RCC 7860 (cell line): ENCODE results near the gene TERB1.

ENCODE experiments used
- DNase-seq: peaks from one replicate; pipeline ENCODE4 v3.0.0-alpha.2; 2015; ENCODE audit warnings: low spot score
- FAIRE-seq: peaks from 2 replicates; lab custom pipeline; 2012; peaks lifted over from hg19 to GRCh38; lab: Jason Lieb, UNC

Gene TERB1, protein sequence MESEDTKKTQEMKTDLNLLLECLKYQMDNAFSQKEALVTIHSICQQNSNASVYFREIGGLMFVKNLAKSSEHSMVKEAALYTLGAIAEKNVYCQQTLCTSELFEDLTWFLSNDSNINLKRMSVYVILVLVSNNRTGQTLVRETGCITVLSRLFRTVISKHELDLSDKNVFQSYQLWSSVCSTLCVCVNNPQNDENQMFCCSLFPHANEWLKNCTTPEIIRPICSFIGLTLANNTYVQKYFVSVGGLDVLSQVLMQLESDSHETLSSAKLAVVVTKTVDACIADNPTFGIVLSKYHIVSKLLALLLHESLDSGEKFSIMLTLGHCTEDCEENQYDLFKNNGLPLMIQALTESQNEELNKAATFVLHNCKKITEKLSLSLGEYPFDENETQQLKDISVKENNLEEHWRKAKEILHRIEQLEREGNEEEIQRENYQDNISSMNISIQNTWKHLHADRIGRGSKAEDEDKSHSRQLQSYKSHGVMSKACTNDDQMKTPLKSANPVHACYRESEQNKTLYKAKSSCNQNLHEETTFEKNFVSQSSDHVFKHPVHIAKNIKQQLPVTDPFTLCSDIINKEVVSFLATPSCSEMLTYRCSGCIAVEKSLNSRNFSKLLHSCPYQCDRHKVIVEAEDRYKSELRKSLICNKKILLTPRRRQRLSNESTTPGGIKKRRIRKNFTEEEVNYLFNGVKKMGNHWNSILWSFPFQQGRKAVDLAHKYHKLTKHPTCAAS

DNA sequence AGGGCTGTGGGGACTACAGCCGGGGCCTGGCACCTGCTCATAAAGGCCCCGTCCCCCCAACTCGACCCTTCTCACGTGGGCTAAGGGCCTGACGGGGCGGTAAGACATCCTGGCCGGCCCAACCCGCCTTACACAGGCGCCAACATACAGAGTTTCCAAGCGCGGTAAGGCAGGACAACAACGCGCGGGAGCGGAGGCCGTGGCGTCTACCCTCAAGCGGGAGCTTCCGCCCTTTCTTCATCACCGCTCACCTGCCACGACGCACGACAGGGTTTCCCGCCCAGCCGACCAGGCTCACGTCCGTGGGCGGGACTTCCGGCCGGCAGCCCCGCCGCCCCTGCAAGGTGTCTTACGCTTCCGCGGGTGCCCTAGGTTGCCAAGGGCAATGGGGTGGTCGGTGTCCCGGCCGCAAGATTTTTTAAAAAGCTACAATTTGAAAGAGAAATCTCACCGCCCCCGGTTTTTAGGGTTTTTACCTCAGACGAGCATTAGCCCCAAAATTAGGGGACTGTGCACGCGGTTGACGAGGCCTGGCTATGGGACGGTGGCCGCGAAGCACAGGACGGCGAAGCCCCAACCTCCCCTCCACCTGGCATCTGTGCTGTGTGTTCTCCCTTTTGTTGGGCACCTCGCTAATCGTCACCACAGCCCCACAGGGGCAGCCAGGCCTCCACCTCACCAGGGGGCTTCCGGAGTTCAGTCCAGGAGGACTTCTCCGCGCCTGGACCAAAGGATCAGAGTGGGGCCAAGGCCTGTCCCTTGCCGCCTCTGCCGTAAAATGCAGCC is at the start of gene TERB1:
TSS of gene TERB1 (minus strand) at position 265 of the 786 bp plus-strand sequence. CDS start 4,786 bp downstream, outside the sequence.
- DNase-seq (no peak), FAIRE-seq (no peak)

DNA sequence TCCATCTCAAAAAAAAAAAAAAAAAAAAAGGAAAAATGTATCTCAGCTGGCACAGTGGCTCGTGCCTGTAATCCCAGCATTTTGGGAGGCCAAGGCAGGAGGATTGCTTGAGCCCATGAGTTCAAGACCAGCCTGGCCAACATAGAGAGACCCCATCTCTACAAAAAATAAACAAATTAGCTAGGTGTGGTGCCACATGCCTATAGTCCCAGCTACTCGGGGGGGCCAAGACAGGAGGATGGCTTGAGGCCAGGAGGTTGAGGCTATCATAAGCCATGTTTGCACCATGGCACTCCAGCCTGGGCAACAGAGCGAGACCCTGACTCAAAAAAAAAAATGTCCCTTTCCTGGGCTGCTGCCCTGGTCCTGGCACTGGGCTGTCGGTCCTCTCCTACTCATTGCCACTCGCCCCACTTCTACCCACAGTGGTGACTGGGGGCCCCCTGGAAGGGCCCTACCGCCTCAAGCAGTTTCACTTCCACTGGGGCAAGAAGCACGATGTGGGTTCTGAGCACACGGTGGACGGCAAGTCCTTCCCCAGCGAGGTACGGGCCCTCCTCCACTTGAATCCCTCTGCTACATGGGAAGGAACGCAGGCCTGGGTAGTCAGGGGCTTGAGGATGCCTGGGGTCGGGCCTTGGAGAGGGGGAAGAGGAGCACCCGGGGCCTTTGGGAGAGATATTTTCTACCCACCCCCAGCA is 48.9 kb upstream of the TERB1 start:
- no peak for DNase-seq
- FAIRE-seq = no peak

DNA sequence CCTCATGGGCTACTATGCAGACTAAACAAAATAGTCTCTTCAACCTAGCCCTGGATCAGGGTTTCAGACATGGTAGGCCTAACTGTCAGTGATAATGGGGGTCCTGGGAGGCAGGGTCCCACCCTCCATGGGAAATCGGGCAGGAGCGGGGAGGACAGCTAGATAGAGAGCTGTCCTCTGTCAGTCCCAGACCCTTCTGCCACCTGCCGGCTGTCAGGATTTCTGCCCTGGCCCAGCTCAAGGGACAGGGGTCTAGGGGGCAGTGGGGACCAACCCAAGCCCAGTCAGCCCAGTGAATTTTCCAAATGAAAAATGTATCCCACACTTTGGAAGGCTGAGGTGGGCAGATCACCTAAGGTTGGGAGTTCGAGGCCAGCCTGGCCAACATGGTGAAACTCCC is 48.2 kb upstream of the TERB1 start:
- FAIRE-seq (no peak), DNase-seq (no peak)

DNA sequence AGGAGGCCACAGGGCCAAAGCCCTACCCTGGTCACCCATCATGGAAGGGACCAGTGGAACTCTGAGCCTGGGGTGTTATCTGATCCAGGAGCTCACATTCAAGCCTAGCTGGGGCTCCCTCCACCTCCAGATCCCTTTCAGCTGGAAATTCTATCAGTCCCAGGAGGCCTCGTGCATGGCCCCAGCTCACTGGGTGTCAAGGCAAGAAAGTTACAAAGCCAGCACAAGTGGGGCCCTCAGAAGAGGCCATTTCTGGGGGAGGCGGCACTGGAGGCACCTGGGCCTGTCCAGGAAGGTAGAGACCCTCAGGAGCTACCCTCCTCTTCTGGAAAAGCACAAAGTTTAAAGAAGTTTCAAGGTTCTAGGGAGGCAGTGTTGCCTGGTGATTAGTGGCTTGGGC is 47.6 kb upstream of the TERB1 start:
- no peak for DNase-seq
- no peak for FAIRE-seq

- DNase-seq (no peak), FAIRE-seq (no peak)
Observed at GRCh38 chr16:66848172-66848571, 46.8 kb upstream of the TERB1 start.

GRCh38 chr16:66847533-66848067 is 46.2 kb upstream of the TERB1 start:
- no peak for DNase-seq
- FAIRE-seq = no peak

- no peak for FAIRE-seq
Observed at GRCh38 chr16:66846831-66847230, 45.4 kb upstream of the TERB1 start.

GRCh38 chr16:66846266-66846665 is 44.9 kb upstream of the TERB1 start:
- DNase-seq (no peak), FAIRE-seq (no peak)

More at GRCh38 chr16:66846831-66847230, 45.4 kb upstream of the TERB1 start:
- no peak for DNase-seq

GRCh38 chr16:66845791-66846221 is 44.4 kb upstream of the TERB1 start:
- FAIRE-seq (no peak), DNase-seq (no peak)

GRCh38 chr16:66845080-66845410 is 43.7 kb upstream of the TERB1 start:
- DNase-seq (no peak), FAIRE-seq (no peak)

- FAIRE-seq = no peak
- DNase-seq = no peak
Observed at GRCh38 chr16:66844342-66845079, 43.1 kb upstream of the TERB1 start, which contains the start of gene CA7. Gene CA7 (plus strand): TSS chr16:66844414. CDS start chr16:66844488, 74 bp downstream.

- DNase-seq = no peak
- no peak for FAIRE-seq
Observed at GRCh38 chr16:66844009-66844341, 42.6 kb upstream of the TERB1 start.

DNA sequence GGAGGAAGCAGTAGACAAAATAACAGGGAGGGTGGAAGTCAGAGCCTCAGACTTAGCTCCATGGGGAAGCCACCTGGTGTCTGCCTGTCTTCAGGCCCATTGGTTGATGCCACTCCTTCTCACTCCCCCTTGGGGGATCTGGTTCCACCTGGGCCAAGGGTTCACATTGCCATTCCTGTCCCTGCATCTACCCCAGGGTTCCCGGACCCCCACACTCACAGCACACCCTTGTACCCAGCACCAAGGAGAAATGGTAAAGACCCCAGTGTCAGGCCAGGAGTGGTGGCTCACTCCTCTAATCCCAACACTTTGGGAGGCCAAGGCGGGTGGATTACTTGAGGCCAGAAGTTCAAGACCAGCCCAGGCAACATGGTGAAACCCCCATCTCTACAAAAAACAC is 41.8 kb upstream of the TERB1 start:
- DNase-seq = no peak
- FAIRE-seq = no peak

GRCh38 chr16:66842765-66843164 is 41.4 kb upstream of the TERB1 start:
- FAIRE-seq (no peak), DNase-seq (no peak)

DNA sequence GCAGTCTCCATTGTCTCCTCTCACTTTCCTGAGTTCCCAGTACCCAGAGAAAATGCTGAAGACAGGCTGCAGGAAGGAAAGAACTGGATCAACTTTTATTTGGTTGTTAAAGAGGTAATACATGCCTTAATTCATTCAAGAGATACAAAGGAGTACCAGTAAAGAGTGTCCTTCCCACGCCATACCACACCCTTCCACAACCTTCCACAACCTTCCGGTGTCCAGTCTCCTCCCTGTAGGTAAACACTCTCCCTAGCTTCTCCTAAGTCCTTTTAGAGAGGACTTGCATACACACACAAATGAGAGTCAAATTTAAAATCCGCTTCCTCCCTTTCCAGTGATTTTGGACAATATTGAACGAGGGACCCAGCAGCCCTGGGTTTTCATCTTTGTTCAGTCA is 40.0 kb upstream of the TERB1 start:
- no peak for FAIRE-seq
- no peak for DNase-seq

- FAIRE-seq (no peak), DNase-seq (no peak)
Observed at GRCh38 chr16:66840883-66841282, 39.5 kb upstream of the TERB1 start.

DNA sequence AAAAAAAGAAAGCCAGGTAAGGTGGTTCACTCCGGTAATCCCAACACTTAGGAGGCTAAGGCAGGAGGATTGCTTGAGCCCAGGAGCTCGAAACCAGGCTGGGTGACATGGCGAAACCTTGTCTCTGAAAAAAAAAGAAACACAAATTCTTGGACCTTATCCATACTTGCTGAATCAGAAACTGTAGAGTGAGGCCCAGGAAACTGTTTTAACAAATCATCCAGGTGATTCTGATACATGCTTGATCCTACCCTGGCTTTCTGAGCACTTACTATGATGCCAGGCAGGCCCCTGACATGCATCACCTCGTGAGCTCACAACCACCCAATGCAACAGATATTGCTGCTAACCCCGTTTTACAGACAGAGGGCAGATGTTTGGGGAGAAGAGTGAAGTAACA is 33.4 kb upstream of the TERB1 start:
- FAIRE-seq (no peak), DNase-seq (no peak)

GRCh38 chr16:66832661-66833305 is 31.4 kb upstream of the TERB1 start:
- FAIRE-seq (no peak), DNase-seq (no peak)

- no peak for FAIRE-seq
- DNase-seq = no peak
Observed at GRCh38 chr16:66832190-66832589, 30.8 kb upstream of the TERB1 start.
